Measurements from ENCODE around the gene ADGRL3.

Gene ADGRL3

DNA sequence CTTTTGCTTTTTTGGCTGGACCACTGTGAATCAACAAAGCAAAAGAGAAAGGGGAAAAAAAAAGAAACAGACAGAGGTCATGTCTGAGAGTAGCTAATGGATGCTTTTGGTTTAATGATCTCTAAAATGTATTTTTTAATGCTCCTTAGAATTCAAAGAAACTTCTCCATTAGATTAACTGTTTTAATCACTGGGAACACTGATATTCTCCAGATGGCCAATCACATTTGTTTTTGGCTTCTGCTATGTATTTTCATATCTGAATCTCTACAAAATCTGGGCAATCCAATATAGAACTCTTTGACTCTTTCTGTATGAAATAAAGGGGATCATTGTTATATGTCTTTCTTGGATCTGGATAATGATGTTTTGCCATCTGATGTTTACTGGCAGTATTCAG, 278.2 kb downstream of the ADGRL3 start:
- H3K9me2 ChIP-seq (replicated peaks; ENCODE audit: insufficient read depth, low read length) = no peaks in the 10 kb centered on the region
- H3K9ac ChIP-seq (ENCODE audit: low read length) = no peak overlapping the region
- no peaks in the 10 kb centered on the region for H4K20me1 ChIP-seq (ENCODE audit: low read depth, low read length)
- H3K27me3 ChIP-seq (ENCODE audit: low read length) = no peaks in the 10 kb centered on the region
- no peaks in the 10 kb centered on the region for H3K9me3 ChIP-seq (ENCODE audit: insufficient read depth, low read length)
- H2AFZ ChIP-seq (ENCODE audit: low read depth, low read length, severe bottlenecking) = no peak overlapping the region
- H3K36me3 ChIP-seq (ENCODE audit: low read length) = no peaks in the 10 kb centered on the region
- H3F3A ChIP-seq (ENCODE audit: insufficient read depth) = no peaks in the 10 kb centered on the region
- no peaks in the 10 kb centered on the region for H3K79me2 ChIP-seq (ENCODE audit: insufficient read depth, low read length)
- TF ChIP-seq, protein P1, sequence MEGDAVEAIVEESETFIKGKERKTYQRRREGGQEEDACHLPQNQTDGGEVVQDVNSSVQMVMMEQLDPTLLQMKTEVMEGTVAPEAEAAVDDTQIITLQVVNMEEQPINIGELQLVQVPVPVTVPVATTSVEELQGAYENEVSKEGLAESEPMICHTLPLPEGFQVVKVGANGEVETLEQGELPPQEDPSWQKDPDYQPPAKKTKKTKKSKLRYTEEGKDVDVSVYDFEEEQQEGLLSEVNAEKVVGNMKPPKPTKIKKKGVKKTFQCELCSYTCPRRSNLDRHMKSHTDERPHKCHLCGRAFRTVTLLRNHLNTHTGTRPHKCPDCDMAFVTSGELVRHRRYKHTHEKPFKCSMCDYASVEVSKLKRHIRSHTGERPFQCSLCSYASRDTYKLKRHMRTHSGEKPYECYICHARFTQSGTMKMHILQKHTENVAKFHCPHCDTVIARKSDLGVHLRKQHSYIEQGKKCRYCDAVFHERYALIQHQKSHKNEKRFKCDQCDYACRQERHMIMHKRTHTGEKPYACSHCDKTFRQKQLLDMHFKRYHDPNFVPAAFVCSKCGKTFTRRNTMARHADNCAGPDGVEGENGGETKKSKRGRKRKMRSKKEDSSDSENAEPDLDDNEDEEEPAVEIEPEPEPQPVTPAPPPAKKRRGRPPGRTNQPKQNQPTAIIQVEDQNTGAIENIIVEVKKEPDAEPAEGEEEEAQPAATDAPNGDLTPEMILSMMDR (IDR thresholded peaks at IDR 0.05; ENCODE audit: insufficient read depth, low read length, poor library complexity, severe bottlenecking) = no peak
- TF ChIP-seq EZH2phosphoT487 (conservative IDR thresholded peaks at IDR 0.05; ENCODE audit: low read length) = no peak
- H3K27ac ChIP-seq (ENCODE audit: low read depth, low read length) = no peak overlapping the region
- no peak overlapping the region for H3K4me2 ChIP-seq (ENCODE audit: low read depth, low read length, poor library complexity, severe bottlenecking)
- no peak overlapping the region for H3K4me3 ChIP-seq (ENCODE audit: insufficient read depth, low read length, poor library complexity, severe bottlenecking)

DNA sequence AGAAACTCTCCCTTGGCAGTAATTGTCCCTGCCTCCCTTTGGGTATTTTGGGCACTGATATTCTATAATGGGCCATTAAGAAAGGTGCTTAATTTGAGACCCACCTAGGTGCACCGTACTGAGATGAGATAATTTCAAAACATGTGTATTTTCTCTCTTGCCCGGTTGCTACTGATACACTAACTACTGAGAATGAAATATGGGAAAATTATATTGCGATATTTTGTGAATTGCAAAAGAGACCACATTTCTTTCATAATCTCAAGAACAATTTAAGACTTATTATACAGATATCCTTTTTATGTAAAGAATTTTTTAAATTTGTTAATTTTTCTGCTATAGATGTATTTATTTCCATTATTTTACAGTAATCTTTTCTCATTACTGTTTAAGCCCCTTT, 284.9 kb downstream of the ADGRL3 start:
- no peaks in the 10 kb centered on the region for H4K20me1 ChIP-seq (ENCODE audit: low read depth, low read length)
- no peak overlapping the region for H3K9ac ChIP-seq (ENCODE audit: low read length)
- TF ChIP-seq EZH2phosphoT487 (conservative IDR thresholded peaks at IDR 0.05; ENCODE audit: low read length) = no peak
- TF ChIP-seq, protein P1 (IDR thresholded peaks at IDR 0.05; ENCODE audit: insufficient read depth, low read length, poor library complexity, severe bottlenecking) = no peak
- no peak overlapping the region for H3K4me3 ChIP-seq (ENCODE audit: insufficient read depth, low read length, poor library complexity, severe bottlenecking)
- no peaks in the 10 kb centered on the region for H3K79me2 ChIP-seq (ENCODE audit: insufficient read depth, low read length)
- H3K27me3 ChIP-seq (ENCODE audit: low read length) = no peaks in the 10 kb centered on the region
- H3K9me2 ChIP-seq (replicated peaks; ENCODE audit: insufficient read depth, low read length) = no peaks in the 10 kb centered on the region
- H3K4me2 ChIP-seq (ENCODE audit: low read depth, low read length, poor library complexity, severe bottlenecking) = no peak overlapping the region
- H3K9me3 ChIP-seq (ENCODE audit: insufficient read depth, low read length) = no peaks in the 10 kb centered on the region
- no peak overlapping the region for H2AFZ ChIP-seq (ENCODE audit: low read depth, low read length, severe bottlenecking)
- H3K36me3 ChIP-seq (ENCODE audit: low read length) = no peaks in the 10 kb centered on the region
- no peak overlapping the region for H3K27ac ChIP-seq (ENCODE audit: low read depth, low read length)
- no peaks in the 10 kb centered on the region for H3F3A ChIP-seq (ENCODE audit: insufficient read depth)

DNA sequence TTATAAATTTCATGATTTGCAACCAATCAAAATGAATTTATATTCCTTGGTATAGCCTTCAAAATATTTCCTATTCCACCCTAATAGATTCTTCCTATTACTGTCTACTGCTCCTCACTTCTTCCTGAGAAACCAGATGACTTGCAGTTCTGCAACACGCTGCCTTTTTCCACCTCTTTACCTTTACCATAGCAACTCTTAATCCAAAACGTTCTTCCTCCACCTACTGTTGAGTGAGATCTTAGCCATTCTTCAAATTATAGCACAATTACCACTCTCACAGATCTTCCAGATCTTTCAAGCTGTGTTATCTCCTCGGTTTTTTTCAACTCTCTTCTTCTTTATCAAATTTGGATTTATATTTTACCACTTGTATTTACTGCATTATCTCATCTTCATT, 289.8 kb downstream of the ADGRL3 start:
- Histone ChIP-seq H3K36me3 (ENCODE audit: low read length) (no peaks in the 10 kb centered on the region), H3K27me3 (ENCODE audit: low read length) (no peaks in the 10 kb centered on the region), H3K4me2 (ENCODE audit: low read depth, low read length, poor library complexity, severe bottlenecking) (no peak overlapping the region), H2AFZ (ENCODE audit: low read depth, low read length, severe bottlenecking) (no peak overlapping the region), H4K20me1 (ENCODE audit: low read depth, low read length) (no peaks in the 10 kb centered on the region), H3K9ac (ENCODE audit: low read length) (no peak overlapping the region), H3K79me2 (ENCODE audit: insufficient read depth, low read length) (no peaks in the 10 kb centered on the region), H3K9me2 (replicated peaks; ENCODE audit: insufficient read depth, low read length) (no peaks in the 10 kb centered on the region), H3F3A (ENCODE audit: insufficient read depth) (no peaks in the 10 kb centered on the region), H3K27ac (ENCODE audit: low read depth, low read length) (no peak overlapping the region), H3K4me3 (ENCODE audit: insufficient read depth, low read length, poor library complexity, severe bottlenecking) (no peak overlapping the region), H3K9me3 (ENCODE audit: insufficient read depth, low read length) (no peaks in the 10 kb centered on the region)
- no peak for TF ChIP-seq EZH2phosphoT487 (conservative IDR thresholded peaks at IDR 0.05; ENCODE audit: low read length)
- TF ChIP-seq, protein P1 (IDR thresholded peaks at IDR 0.05; ENCODE audit: insufficient read depth, low read length, poor library complexity, severe bottlenecking) = no peak
